ENCODE results near the gene PSKH1. TPM values are rescaled to one million over a fixed set of nuclear protein-coding genes. Genes with fewer than 3 reads are reported as not detected.

PSKH1 gene
- total and polyA plus RNA-seq, 4 experiments from 2014 or later, result 19.4 to 25.3 (median 23.7) TPM

GRCh38 chr16:67945392-67945933, 52.4 kb downstream of the PSKH1 start:
- Histone ChIP-seq H3K36me3 (ENCODE audit: insufficient read depth, low read length) (peaks cover 5% of the 10 kb centered on the region), H3K9me3 (ENCODE audit: control insufficient read depth in 1 of 2, low read length in 2 of 2) (no peaks in the 10 kb centered on the region), H3K4me3 (ENCODE audit: low read length in 2 of 2) (no peak overlapping the region), H3K27ac (ENCODE audit: low read depth, low read length) (no peak overlapping the region), H3K27me3 (ENCODE audit: insufficient read depth, low read length) (no peaks in the 10 kb centered on the region), H3K4me1 (ENCODE audit: insufficient read depth, low read length) (peaks cover 20% of the 10 kb centered on the region)
- Mint-ChIP-seq H3K4me1 (peaks cover 7 to 14% (median 10%) of the 10 kb centered on the region in 4 donors), H3K9me3 (no peaks in the 10 kb centered on the region), H3K27me3 (no peaks in the 10 kb centered on the region), H3K36me3 (peaks cover 0 to 6% of the 10 kb centered on the region in 2 donors), H3K27ac (no peak overlapping the region), H3K4me3 (no peak overlapping the region)
- intact Hi-C loops (cut with micrococcal nuclease), result no loop called here
- ChIA-PET CTCF (ENCODE audit: partially characterized antibody) (interaction anchor here (1.0 to 1.2 kb wide), 2 partner anchors 13 to 129 kb away, joined by 3 read pairs; no protein-coding TSS in a partner anchor), POLR2A (ENCODE audit: partially characterized antibody) (interaction anchor here (3.0 kb wide), 1 partner anchor 10 kb away, joined by 15 read pairs; no protein-coding TSS in a partner anchor)
- DNase-seq, result no peak

- H3K36me3 ChIP-seq (ENCODE audit: insufficient read depth, low read length), result peaks cover 5% of the 10 kb centered on the region
- POLR2A ChIA-PET (ENCODE audit: partially characterized antibody), result interaction anchor here (1.4 to 5.9 kb wide), 3 partner anchors 9 to 46 kb away, joined by 3 to 44 read pairs (median 15); partner anchors contain the start of gene PSMB10
Observed at GRCh38 chr16:67946128-67946569, 53.1 kb downstream of the PSKH1 start.

GRCh38 chr16:67946966-67947558, 54.0 kb downstream of the PSKH1 start:
- no peak overlapping the region for H3K27ac ChIP-seq (ENCODE audit: low read depth, low read length)
- no peaks in the 10 kb centered on the region for H3K27me3 Mint-ChIP-seq
- intact Hi-C loops (cut with micrococcal nuclease), result no loop called here
- H3K9me3 Mint-ChIP-seq, result no peaks in the 10 kb centered on the region
- POLR2A ChIA-PET (ENCODE audit: partially characterized antibody), result interaction anchor here (1.4 to 5.9 kb wide), 2 partner anchors 10 to 45 kb away, joined by 3 to 44 read pairs; partner anchors contain the start of gene PSMB10
- H3K27ac Mint-ChIP-seq, result no peak overlapping the region
- CTCF ChIA-PET (ENCODE audit: partially characterized antibody), result no interaction called here
- peaks cover 10% of the 10 kb centered on the region for H3K36me3 ChIP-seq (ENCODE audit: insufficient read depth, low read length)
- H3K27me3 ChIP-seq (ENCODE audit: insufficient read depth, low read length), result no peaks in the 10 kb centered on the region
- H3K9me3 ChIP-seq (ENCODE audit: control insufficient read depth in 1 of 2, low read length in 2 of 2), result no peaks in the 10 kb centered on the region
- peaks cover 2 to 5% (median 3%) of the 10 kb centered on the region in 4 donors for H3K4me1 Mint-ChIP-seq
- H3K4me3 ChIP-seq (ENCODE audit: low read length in 2 of 2), result no peak overlapping the region
- no peak for DNase-seq
- peaks cover 0 to 6% of the 10 kb centered on the region in 2 donors for H3K36me3 Mint-ChIP-seq
- H3K4me3 Mint-ChIP-seq, result no peak overlapping the region
- H3K4me1 ChIP-seq (ENCODE audit: insufficient read depth, low read length), result peaks cover 5% of the 10 kb centered on the region

More at GRCh38 chr16:67946128-67946569, 53.1 kb downstream of the PSKH1 start:
- intact Hi-C loops (cut with micrococcal nuclease), result no loop called here
- no peak overlapping the region for H3K4me3 ChIP-seq (ENCODE audit: low read length in 2 of 2)
- CTCF ChIA-PET (ENCODE audit: partially characterized antibody), result no interaction called here
- no peak overlapping the region for H3K27ac ChIP-seq (ENCODE audit: low read depth, low read length)
- Mint-ChIP-seq H3K4me3 (no peak overlapping the region), H3K27ac (no peak overlapping the region), H3K27me3 (no peaks in the 10 kb centered on the region), H3K4me1 (peaks cover 7 to 12% (median 9%) of the 10 kb centered on the region in 4 donors), H3K36me3 (peaks cover 0 to 6% of the 10 kb centered on the region in 2 donors), H3K9me3 (no peaks in the 10 kb centered on the region)
- H3K27me3 ChIP-seq (ENCODE audit: insufficient read depth, low read length), result no peaks in the 10 kb centered on the region
- no peaks in the 10 kb centered on the region for H3K9me3 ChIP-seq (ENCODE audit: control insufficient read depth in 1 of 2, low read length in 2 of 2)
- peaks cover 15% of the 10 kb centered on the region for H3K4me1 ChIP-seq (ENCODE audit: insufficient read depth, low read length)
- DNase-seq, result no peak

GRCh38 chr16:67948015-67948414, 55.0 kb downstream of the PSKH1 start:
- Histone ChIP-seq H3K36me3 (ENCODE audit: insufficient read depth, low read length) (peaks cover 11% of the 10 kb centered on the region), H3K4me3 (ENCODE audit: low read length in 2 of 2) (no peak overlapping the region), H3K27ac (ENCODE audit: low read depth, low read length) (no peak overlapping the region), H3K4me1 (ENCODE audit: insufficient read depth, low read length) (no peaks in the 10 kb centered on the region), H3K9me3 (ENCODE audit: control insufficient read depth in 1 of 2, low read length in 2 of 2) (no peaks in the 10 kb centered on the region), H3K27me3 (ENCODE audit: insufficient read depth, low read length) (no peaks in the 10 kb centered on the region)
- ChIA-PET POLR2A (ENCODE audit: partially characterized antibody) (interaction anchor here (0.6 to 5.9 kb wide), 2 partner anchors 11 to 37 kb away, joined by 3 to 44 read pairs; partner anchors contain the start of gene PSMB10), CTCF (ENCODE audit: partially characterized antibody) (no interaction called here)
- H3K9me3 Mint-ChIP-seq, result no peaks in the 10 kb centered on the region
- intact Hi-C loops (cut with micrococcal nuclease), result no loop called here
- no peaks in the 10 kb centered on the region for H3K27me3 Mint-ChIP-seq
- peaks cover 0 to 4% of the 10 kb centered on the region in 2 donors for H3K36me3 Mint-ChIP-seq
- H3K4me3 Mint-ChIP-seq, result no peak overlapping the region
- H3K27ac Mint-ChIP-seq, result peak overlapping the region in 2 of 7 donors; percentile 29 to 82
- no peaks in the 10 kb centered on the region for H3K4me1 Mint-ChIP-seq
- no peak for DNase-seq

- Histone ChIP-seq H3K27me3 (ENCODE audit: insufficient read depth, low read length) (no peaks in the 10 kb centered on the region), H3K27ac (ENCODE audit: low read depth, low read length) (no peak overlapping the region), H3K9me3 (ENCODE audit: control insufficient read depth in 1 of 2, low read length in 2 of 2) (no peaks in the 10 kb centered on the region), H3K4me3 (ENCODE audit: low read length in 2 of 2) (no peak overlapping the region), H3K4me1 (ENCODE audit: insufficient read depth, low read length) (no peaks in the 10 kb centered on the region), H3K36me3 (ENCODE audit: insufficient read depth, low read length) (peaks cover 16% of the 10 kb centered on the region)
- DNase-seq, result no peak
- Mint-ChIP-seq H3K4me1 (no peaks in the 10 kb centered on the region), H3K36me3 (peaks cover 0 to 8% of the 10 kb centered on the region in 2 donors), H3K4me3 (no peak overlapping the region), H3K9me3 (no peaks in the 10 kb centered on the region), H3K27me3 (no peaks in the 10 kb centered on the region), H3K27ac (no peak overlapping the region)
- intact Hi-C loops (cut with micrococcal nuclease), result no loop called here
- POLR2A ChIA-PET (ENCODE audit: partially characterized antibody), result interaction anchor here (1.0 to 5.9 kb wide), 2 partner anchors 12 to 110 kb away, joined by 5 to 44 read pairs; partner anchors contain the start of gene PSMB10
- CTCF ChIA-PET (ENCODE audit: partially characterized antibody), result interaction anchor here (0.6 to 1.3 kb wide), 2 partner anchors 9 to 23 kb away, joined by 3 to 4 read pairs; no protein-coding TSS in a partner anchor
Observed at GRCh38 chr16:67949645-67950044, 56.6 kb downstream of the PSKH1 start.

- intact Hi-C loops (cut with micrococcal nuclease), result no loop called here
- no peaks in the 10 kb centered on the region for H3K9me3 ChIP-seq (ENCODE audit: control insufficient read depth in 1 of 2, low read length in 2 of 2)
- ChIA-PET POLR2A (ENCODE audit: partially characterized antibody) (interaction anchor here (5.9 kb wide), 1 partner anchor 13 kb away, joined by 44 read pairs; the partner anchor contains the start of gene PSMB10), CTCF (ENCODE audit: partially characterized antibody) (interaction anchor here (1.3 kb wide), 1 partner anchor 10 kb away, joined by 4 read pairs; no protein-coding TSS in a partner anchor)
- H3K36me3 ChIP-seq (ENCODE audit: insufficient read depth, low read length), result peaks cover 16% of the 10 kb centered on the region
- Mint-ChIP-seq H3K27me3 (no peaks in the 10 kb centered on the region), H3K4me3 (no peak overlapping the region), H3K36me3 (peaks cover 0 to 8% of the 10 kb centered on the region in 2 donors), H3K4me1 (no peaks in the 10 kb centered on the region), H3K9me3 (no peaks in the 10 kb centered on the region), H3K27ac (no peak overlapping the region)
- H3K27me3 ChIP-seq (ENCODE audit: insufficient read depth, low read length), result no peaks in the 10 kb centered on the region
- no peak overlapping the region for H3K4me3 ChIP-seq (ENCODE audit: low read length in 2 of 2)
- H3K27ac ChIP-seq (ENCODE audit: low read depth, low read length), result no peak overlapping the region
- no peak for DNase-seq
- H3K4me1 ChIP-seq (ENCODE audit: insufficient read depth, low read length), result no peaks in the 10 kb centered on the region
Observed at GRCh38 chr16:67950335-67950843, 57.3 kb downstream of the PSKH1 start.

GRCh38 chr16:67951485-67951884, 58.4 kb downstream of the PSKH1 start:
- H3K27ac Mint-ChIP-seq, result no peak overlapping the region
- no peak overlapping the region for H3K4me3 Mint-ChIP-seq
- intact Hi-C loops (cut with micrococcal nuclease), result no loop called here
- H3K9me3 Mint-ChIP-seq, result no peaks in the 10 kb centered on the region
- Histone ChIP-seq H3K36me3 (ENCODE audit: insufficient read depth, low read length) (peaks cover 11% of the 10 kb centered on the region), H3K27me3 (ENCODE audit: insufficient read depth, low read length) (no peaks in the 10 kb centered on the region), H3K4me3 (ENCODE audit: low read length in 2 of 2) (no peak overlapping the region), H3K9me3 (ENCODE audit: control insufficient read depth in 1 of 2, low read length in 2 of 2) (no peaks in the 10 kb centered on the region), H3K4me1 (ENCODE audit: insufficient read depth, low read length) (no peaks in the 10 kb centered on the region), H3K27ac (ENCODE audit: low read depth, low read length) (no peak overlapping the region)
- H3K36me3 Mint-ChIP-seq, result peaks cover 0 to 4% of the 10 kb centered on the region in 2 donors
- POLR2A ChIA-PET (ENCODE audit: partially characterized antibody), result interaction anchor here (5.9 kb wide), 1 partner anchor 14 kb away, joined by 44 read pairs; the partner anchor contains the start of gene PSMB10
- no peak for DNase-seq
- CTCF ChIA-PET (ENCODE audit: partially characterized antibody), result no interaction called here
- no peaks in the 10 kb centered on the region for H3K27me3 Mint-ChIP-seq
- no peaks in the 10 kb centered on the region for H3K4me1 Mint-ChIP-seq

Measured in CD4-positive, alpha-beta memory T cell (primary cell).